ENCODE data around the gene FUT1.
"Not testable (repeated sequence)": the region's sequence is repeated elsewhere in the genome, so short reads cannot be mapped to it uniquely, and the experiment has no call there.

The FUT1 gene

DNA sequence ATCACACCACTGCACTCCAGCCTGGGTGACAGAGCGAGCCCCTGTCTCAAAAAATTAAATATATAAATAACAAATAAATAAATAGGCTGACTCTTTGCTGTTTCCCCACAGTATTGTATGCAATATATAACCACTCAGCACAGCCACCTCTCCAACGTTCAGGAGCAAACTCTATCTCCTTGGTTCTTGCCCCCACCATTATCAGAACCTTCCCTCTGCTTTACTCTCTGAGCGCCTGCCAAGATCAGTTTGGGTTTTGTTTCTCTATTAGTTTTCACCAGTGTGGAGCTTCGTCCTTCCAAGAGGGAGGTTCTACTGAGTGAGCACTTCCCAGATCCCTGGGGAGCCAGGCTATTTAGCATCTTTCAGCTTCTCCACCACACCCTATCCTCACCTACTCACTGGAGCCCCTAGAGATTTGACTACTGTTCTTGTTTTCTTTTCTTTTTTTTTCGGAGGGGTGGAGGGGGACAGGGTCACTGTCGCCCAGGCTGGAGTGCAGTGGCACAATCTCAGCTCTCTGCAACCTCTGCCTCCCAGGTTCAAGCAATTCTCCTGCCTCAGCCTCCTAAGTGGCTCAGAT is 15.8 kb upstream of the FUT1 start:
- not testable (repeated sequence) for DNase-seq

DNA sequence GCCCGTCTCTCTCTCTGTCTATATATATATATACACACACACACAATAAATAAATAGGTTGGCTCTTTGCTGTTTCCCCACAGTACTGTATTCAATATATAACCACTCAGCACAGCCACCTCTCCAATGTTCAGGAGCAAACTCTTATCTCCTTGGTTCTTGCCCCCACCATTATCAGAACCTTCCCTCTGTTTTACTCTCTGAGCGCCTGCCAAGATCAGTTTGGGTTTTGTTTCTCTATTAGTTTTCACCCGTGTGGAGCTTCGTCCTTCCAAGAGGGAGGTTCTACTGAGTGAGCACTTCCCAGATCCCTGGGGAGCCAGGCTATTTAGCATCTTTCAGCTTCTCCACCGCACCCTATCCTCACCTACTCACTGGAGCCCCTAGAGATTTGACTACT is 13.4 kb upstream of the FUT1 start:
- not testable (repeated sequence) for DNase-seq

DNA sequence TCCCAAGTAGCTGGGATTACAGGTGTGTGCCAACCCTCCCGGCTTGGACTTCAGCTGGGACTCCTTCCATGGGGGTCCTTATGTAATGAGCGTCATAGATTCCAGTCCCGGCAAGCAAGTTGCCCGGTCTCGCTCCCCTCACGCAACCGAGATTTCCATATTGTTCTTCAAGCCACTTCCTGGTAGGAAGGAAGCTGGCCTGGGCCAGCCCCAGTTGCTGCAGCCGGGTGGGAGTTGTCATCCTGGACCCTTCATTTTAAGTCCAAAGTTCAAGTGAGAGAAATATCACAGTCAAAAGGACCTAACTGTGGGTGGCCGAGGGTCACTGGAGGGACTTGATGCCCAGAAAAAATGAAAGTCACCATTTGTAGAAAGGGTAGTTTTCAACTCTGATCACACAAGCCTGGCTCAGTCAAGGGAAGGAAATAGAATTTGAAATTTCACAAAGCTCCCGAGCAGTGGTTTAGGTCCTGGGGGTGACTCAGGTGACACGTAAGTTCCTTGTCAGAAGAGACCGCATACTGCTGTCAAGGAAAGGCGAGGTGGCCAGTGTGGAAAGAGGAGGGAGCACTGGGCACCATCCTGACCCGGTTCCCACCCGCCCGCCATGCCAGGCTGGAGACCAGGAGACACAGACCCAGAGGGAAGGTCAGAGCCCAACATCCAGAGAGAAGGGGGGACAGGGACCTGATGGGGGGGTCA is 8.2 kb upstream of the FUT1 start:
- no peak for DNase-seq

DNA sequence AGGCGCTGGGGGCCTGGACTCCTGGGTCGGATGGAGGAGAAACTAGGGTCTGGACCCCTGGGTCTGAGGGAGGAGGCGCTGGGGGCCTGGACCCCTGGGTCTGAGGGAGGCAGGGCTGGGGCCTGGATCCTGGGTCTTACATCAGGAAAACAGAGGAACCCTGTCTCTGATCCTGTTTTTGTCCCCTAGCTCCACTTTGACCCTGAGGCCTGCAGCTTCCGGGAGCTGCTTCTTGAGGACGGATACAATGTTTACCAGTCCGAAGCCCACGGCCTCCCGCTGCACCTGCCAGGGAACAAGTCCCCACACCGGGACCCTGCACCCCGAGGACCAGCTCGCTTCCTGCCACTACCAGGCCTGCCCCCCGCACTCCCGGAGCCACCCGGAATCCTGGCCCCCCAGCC is 5.3 kb upstream of the FUT1 start:
- DNase-seq: no peak

DNA sequence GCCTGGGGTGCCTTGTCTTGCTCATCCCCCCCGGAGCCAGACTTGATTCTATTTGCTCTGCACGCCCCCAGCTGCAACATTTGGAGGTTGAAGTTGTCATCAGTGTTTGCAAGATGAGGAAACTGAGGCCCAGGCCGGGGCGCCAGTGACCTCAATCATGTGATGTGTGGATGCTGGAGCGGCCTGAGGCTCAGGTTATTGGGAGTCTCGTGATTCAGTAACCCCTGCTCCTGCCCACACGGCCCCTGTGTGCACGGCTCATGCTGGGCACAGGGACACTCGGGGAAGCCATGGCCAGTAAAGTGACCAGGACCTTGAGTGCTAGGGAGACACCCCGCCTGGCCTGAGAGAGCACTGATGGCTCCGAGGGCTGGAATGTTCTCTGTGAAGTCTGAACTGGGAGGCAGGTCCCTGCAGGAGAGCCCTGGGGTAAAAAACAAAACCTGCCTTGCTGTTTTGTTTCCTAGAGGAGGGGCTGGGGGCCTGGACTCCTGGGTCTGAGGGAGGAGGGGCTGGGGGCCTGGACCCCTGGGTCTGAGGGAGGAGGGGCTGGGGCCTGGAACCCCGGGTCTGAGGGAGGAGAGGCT is 4.7 kb upstream of the FUT1 start:
- no peak for DNase-seq

DNA sequence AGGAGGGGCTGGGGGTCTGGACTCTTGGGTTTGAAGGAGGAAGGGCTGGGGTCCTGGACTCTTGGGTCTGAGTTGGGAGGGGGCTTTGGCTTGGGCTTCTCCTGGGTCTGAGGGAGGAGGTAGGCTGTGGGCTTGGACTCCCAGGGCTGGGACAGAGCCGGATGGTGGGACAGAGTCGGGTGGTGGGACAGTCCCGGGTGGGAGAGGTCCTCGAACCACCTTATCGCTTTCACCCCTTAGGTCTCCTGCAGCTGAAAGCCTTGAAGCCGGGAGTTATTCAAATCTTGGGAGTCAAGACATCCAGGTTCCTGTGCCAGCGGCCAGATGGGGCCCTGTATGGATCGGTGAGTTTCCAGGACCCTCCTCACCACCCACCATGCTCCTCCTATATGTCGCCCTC is 4.2 kb upstream of the FUT1 start:
- DNase-seq: no peak

DNA sequence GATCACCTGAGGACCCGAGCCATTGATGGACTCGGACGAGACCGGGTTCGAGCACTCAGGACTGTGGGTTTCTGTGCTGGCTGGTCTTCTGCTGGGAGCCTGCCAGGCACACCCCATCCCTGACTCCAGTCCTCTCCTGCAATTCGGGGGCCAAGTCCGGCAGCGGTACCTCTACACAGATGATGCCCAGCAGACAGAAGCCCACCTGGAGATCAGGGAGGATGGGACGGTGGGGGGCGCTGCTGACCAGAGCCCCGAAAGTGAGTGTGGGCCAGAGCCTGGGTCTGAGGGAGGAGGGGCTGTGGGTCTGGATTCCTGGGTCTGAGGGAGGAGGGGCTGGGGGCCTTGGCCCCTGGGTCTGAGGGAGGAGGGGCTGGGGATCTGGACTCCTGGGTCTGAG is 3.8 kb upstream of the FUT1 start:
- DNase-seq: no peak

DNA sequence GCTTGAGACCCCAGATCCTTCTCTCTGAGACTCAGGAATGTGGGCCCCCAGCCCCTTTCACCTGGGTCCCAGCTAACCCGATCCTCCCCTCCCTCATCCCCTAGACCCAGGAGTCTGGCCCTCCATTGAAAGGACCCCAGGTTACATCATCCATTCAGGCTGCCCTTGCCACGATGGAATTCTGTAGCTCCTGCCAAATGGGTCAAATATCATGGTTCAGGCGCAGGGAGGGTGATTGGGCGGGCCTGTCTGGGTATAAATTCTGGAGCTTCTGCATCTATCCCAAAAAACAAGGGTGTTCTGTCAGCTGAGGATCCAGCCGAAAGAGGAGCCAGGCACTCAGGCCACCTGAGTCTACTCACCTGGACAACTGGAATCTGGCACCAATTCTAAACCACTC is 3.3 kb upstream of the FUT1 start:
- no peak for DNase-seq

DNA sequence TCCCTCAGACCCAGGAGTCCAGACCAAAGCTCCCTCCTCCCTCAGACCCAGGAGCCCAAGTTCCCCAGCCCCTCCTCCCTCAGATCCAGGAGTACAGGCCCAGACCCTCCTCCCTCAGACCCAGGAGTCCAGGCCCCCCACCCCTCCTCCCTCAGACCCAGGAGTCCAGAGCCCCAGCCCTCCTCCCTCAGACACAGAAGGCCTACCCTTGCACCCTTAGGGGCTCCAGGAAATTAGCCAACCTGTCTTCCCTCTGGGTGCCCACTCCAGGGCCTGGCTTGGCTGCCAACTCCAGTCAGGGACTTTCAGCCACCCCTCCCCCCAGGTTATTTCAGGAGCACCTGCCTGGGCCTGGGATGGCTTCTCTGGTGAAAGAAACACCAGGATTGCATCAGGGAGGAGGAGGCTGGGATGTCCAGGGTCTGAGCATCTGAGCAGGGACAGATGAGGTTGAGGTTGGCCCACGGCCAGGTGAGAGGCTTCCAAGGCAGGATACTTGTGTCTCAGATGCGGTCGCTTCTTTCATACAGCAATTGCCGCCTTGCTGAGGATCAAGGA is 2.7 kb upstream of the FUT1 start, which contains the start of gene FGF21:
FGF21 (plus strand) TSS at position 441 of the 558 bp plus-strand sequence. CDS start 713 bp downstream, outside the sequence.
- no peak for DNase-seq

DNA sequence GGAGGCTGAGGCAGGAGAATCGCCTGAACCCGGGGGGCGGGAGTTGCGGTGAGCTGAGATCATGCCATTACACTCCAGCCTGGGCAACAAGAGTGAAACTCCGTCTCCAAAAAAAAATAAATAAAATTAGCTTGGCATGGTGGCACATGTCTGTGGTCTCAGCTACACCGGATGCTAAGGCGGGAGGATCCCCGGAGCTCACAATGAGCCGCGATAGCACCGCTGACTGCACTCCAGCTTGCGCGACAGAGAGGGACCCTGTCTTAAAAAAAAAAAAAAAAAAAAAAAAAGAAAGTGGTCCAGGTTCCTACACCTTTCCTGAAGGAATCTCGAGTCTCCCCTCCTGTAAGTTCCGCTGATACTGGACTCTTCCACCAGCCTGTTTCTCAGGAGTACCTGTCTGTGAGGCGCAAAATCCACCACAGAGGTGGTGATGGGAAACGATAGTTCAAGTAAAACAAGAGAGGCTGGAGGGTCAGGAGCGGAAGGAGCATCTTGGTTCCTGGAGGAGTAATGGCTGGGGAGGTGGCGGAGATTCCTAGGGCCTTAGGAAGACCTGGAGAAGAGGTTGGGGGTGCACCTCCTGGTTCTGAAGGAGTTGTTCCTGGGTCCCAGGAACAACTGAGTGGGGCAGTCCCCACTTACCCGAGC is 471 bp downstream of the FUT1 start:
- DNase-seq: no peak

DNA sequence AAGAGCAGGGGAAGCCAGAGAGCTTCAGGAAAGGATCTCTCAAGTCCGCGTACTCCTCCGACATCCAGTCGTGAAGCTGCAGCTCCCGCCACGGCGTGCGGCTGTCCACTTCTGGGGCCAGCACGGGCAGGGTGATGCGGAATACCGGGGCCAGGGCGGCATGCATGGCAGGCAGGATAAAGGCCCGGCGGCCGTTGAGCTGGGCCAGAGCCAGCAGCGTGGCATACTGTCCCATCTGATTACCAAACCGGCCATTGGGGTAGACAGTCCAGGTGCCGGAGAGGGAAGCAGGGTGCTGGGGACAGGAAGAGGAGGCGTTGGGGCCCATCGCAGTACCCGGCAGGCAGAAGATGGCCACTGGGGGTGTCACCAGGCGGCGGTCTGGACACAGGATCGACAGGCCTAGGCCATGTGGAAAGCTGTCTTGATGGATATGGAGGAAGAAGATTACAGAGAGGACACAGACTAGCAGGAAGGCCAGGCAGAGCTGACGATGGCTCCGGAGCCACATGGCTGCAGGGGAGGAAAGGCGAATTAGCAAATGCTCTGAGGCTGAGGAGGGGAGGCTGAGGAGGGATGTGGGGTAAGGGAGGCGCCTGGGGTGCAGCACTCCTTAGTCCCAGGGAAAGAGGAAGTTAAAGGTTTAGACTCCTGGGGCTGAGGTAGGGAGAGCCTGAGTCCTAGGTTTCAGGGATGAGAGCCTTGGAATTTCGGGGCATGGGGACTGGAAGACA is 1.5 kb downstream of the FUT1 start:
- DNase-seq: no peak

DNA sequence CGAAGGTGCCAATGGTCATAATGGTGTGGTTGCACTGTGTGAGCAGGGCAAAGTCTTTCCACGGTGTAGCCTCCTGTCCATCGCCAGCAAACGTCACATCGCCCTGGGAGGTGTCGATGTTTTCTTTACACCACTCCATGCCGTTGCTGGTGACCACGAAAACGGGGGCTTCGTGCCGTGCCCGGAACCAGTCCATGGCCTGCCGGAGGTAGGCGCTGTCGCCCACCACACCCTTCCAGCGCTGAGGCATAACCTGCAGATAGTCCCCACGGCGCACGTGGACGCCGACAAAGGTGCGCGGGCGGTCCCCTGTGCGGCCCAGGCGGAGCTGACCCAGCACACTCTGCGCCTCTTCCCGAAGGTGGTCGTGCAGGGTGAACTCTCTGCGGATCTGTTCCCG is 2.1 kb downstream of the FUT1 start:
- DNase-seq: no peak

DNA sequence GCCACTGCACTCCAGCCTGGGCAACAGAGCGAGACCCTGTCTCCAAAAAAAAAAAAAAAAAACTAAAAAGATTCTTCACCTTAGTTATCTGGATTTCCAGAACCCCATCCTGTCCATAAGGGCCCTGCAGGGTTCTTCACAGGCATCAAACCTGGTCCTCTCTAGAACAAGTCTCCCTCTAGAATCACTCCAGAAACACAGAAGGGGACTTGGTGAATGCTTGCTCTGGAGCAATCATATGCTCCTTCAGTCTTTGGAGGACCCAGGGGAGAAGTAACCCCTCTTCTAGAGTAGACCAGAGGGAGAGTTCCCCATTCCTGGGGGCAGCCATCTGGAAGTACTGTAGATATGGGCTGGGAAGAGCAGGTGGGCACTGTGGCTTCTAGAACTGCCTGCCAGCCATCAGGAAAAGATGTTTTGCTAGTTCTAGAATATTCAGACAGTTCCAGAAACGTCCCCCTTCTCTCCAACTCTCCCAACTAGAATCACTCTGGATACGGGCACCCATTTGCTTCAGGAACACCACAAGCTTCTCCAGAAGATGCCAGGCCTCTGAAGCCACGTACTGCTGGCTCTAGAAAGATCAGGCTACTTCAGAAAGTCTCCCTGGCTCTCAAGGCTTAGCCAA is 2.8 kb downstream of the FUT1 start:
- DNase-seq: no peak

DNA sequence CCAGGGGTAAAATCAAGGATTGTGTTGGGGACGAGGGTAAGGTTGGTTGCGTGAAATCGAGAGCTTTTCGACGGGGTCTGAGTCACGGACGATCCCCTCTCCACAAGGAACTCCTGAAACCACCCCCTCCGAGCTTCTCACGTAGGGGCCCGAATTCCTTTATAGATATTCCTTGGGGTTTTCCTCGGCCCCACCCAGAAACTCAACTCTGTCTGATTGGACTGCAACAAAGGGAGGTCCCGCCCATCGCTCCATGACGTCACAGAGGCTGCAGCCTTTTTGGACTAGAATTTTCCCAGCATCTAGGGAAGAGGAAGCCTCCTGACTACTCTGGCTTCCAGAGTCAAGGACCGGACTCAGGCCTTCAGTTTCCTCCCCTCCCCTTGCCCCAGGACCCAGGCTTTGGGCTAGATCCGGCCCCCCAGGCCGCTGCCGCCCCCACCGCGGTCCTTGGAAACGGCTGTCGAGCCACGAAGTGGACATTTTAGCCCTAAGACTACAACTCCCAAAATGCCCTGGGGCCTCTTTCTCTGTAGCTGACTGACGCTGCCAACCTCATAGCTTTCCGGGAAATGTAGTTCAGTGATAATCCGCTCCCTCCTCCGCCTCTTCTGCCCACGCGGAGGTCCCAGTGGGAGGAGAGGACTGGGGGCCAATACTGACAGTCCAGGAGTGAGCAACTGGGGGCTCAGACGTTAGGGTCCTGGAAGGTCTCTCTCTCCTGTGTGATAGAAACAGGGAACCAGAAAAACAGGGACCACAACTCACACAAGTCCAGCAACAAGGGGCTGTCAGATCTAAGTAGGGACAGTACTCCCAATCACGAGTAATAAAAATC is 5.5 kb downstream of the FUT1 start, which contains the start of gene IZUMO1:
IZUMO1 (minus strand) TSS at position 172 of the 838 bp plus-strand sequence. CDS start 1,050 bp downstream, outside the sequence.
- peak; percentile 33 for DNase-seq

DNA sequence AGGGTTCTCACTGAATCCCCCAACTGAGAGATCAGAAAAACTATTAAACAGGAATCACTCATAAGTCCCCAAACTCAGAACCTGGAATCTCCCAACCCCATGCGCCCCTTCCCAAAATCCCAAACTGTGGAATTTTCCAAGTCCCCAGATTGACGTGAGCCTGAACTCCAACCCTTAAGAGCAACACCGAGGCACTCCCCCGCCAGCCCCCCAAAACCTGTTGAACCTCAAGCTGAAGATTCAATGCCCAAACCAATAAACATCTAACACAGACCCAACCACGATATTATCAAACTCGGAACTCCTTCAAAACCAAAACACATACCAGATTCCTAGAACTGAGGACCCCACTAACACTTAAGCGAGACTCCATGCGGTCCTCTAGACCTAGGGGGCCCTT is 6.3 kb downstream of the FUT1 start:
- no peak for DNase-seq

DNA sequence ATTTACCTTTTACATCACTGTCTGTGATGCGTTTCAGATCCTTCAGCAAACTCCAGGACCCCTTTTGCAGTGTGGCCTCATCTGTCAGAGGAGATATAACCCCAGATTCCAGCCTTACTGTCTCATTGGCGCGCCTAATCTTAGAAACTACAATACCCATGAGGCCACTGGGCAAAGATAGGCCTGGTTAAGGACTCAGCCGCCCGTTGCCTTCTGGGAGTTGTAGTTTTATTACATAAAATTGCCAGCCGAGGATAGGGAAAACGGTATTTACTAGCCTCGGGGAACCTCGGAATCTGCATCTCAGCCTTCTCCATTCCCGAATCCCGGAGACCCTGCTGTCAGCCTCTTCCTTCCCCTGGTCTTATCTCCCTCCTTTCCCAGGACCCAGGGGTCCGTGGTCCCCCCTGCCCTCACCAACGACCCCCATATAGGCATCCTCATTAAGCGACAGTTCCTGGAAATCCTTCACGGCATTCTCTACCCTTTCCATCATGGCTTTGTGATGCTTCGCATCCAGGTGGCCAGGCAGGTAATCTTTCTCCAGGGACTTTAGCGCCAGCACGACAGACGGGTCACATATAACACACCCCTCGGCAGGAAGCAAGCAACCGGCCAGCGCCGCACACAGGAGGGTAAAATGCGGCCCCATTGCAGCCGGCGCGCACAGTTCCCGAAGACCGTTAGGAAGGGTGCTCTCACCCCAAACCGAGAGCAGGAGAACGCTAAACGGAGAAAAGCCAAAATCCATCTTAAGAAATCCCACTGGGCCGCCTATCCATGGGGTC is 7.0 kb downstream of the FUT1 start:
- DNase-seq: peak; percentile 48

DNA sequence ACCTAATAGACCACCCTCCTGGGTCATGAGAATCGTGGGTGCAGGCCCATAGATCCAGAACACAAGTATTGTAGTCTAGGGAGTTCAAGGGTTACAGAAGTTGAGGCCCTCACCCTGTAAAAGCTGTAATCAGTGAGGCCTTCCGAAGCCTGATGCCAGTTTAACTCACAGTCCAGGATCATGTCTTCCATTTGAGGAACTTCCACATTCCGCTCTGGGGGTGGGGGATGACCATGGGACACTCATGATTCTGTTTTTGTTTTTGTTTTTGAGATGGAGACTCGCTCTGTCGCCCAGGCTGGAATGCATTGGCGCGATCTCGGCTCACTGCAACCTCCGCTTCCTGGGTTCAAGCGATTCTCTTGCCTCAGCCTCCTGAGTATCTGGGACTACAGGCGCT is 10.3 kb downstream of the FUT1 start:
- no peak for DNase-seq

DNA sequence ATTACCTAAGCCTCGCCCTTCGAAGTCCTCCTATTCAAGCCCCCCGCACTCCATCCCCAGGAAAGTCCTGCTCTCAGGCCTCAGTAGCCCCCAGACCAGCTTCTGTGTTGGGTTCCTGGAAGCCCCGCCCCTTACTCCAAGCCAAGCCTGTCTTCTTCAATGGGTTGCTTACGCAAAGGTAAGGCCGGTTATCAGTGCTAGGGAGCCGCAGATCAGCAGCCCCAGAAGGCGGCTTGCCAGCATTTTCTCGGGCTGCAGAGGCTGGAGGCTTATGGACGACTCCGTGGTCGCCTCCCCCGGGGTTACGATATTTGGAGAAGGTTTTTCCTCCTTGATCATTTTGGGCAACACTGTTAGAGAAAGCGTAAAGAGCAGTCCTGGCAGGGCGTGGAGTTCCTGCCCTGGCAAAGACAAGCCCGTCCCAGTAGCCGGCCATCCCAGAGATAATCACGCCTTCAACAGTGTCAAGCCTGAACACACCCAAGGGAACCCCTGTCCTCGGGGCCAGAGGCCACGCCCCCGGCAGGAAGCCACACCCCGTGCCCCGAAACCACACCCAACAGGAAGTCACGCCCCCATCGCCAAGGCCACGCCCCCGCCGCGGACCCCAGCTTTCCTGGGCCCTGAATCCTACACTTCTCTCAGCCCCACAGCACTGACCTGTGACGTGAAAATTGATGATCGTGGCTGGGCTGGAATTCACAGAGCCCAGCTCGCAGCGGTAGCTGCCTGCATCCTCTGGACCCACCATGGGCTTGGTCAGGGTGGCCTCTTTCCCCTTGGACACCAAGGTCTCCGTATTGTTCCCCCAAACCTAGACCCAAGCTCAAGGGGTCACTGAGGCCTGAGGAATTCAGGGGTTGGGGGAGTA is 11.1 kb downstream of the FUT1 start:
- no peak for DNase-seq

All from activated CD4-positive, alpha-beta T cell treated with anti-CD3 and anti-CD28 coated beads, Interleukin-2, amount 50 U/mL, for 1 hour (primary cell).